ENCODE measurements around the gene SOWAHC. TPM values are rescaled to one million over a fixed set of nuclear protein-coding genes. Genes with fewer than 3 reads are reported as not detected.

Gene SOWAHC
- polyA plus RNA-seq, 1 of the 3 experiments (the other 2 are of a cell fraction) = 2.9 TPM

GRCh38 chr2:109636317-109636716 is 22.2 kb downstream of the SOWAHC start:
- 88% methylated on average over 1 of the region's 1 CpG for WGBS (ENCODE audit: low lambda C conversion rate)
- H3K27me3 ChIP-seq (ENCODE audit: insufficient read depth) = no peaks in the 10 kb centered on the region
- TF ChIP-seq CTCF (IDR thresholded peaks at IDR 0.05) (no peak), USF2 (IDR thresholded peaks at IDR 0.05; ENCODE audit: borderline replicate concordance, low read depth, low read length) (no peak), RFX5 (IDR thresholded peaks at IDR 0.05; ENCODE audit: low read length) (no peak), EZH2phosphoT487 (IDR thresholded peaks at IDR 0.05; ENCODE audit: borderline replicate concordance, low read depth) (no peak)
- no peak overlapping the region for H3K27ac ChIP-seq (ENCODE audit: low read depth in 2 of 2, low read length in 1 of 2)
- no peak overlapping the region for H3K4me2 ChIP-seq
- no peaks in the 10 kb centered on the region for H3K9me3 ChIP-seq
- H3K4me3 ChIP-seq (ENCODE audit: low read depth in 2 of 2, low read length in 1 of 2) = no peak overlapping the region
- H3K36me3 ChIP-seq (replicated peaks in 1 of 2; ENCODE audit: control insufficient read depth in 1 of 2, insufficient read depth in 2 of 2, low read length in 1 of 2) = no peaks in the 10 kb centered on the region
- H3K4me1 ChIP-seq (ENCODE audit: control insufficient read depth in 1 of 2, insufficient read depth in 2 of 2, low read depth in 1 of 2, low read length in 1 of 2) = no peaks in the 10 kb centered on the region
- no peaks in the 10 kb centered on the region for H4K20me1 ChIP-seq (ENCODE audit: insufficient read depth)
- H3K9ac ChIP-seq = no peak overlapping the region
- CTCF ChIA-PET = no interaction called here
- no peaks in the 10 kb centered on the region for H3F3A ChIP-seq (replicated peaks; ENCODE audit: insufficient read depth)
- no peak overlapping the region for H2AFZ ChIP-seq (ENCODE audit: low read depth)
- H3K9me2 ChIP-seq = no peaks in the 10 kb centered on the region
- POLR2A ChIA-PET = no interaction called here
- no peak for DNase-seq
- H3K79me2 ChIP-seq (ENCODE audit: insufficient read depth) = no peaks in the 10 kb centered on the region

GRCh38 chr2:109637749-109638570 is 23.8 kb downstream of the SOWAHC start:
- H3K4me2 ChIP-seq = no peak overlapping the region
- no peak for DNase-seq
- no peaks in the 10 kb centered on the region for H3K27me3 ChIP-seq (ENCODE audit: insufficient read depth)
- no peaks in the 10 kb centered on the region for H3K9me3 ChIP-seq
- no peaks in the 10 kb centered on the region for H4K20me1 ChIP-seq (ENCODE audit: insufficient read depth)
- WGBS (ENCODE audit: low lambda C conversion rate) = 90% methylated on average over 9 of the region's 9 CpGs
- no peaks in the 10 kb centered on the region for H3K36me3 ChIP-seq (replicated peaks in 1 of 2; ENCODE audit: control insufficient read depth in 1 of 2, insufficient read depth in 2 of 2, low read length in 1 of 2)
- no peak overlapping the region for H3K4me3 ChIP-seq (ENCODE audit: low read depth in 2 of 2, low read length in 1 of 2)
- H3F3A ChIP-seq (replicated peaks; ENCODE audit: insufficient read depth) = no peaks in the 10 kb centered on the region
- no peaks in the 10 kb centered on the region for H3K9me2 ChIP-seq
- H3K4me1 ChIP-seq (ENCODE audit: control insufficient read depth in 1 of 2, insufficient read depth in 2 of 2, low read depth in 1 of 2, low read length in 1 of 2) = no peaks in the 10 kb centered on the region
- H3K9ac ChIP-seq = no peak overlapping the region
- ChIA-PET CTCF (no interaction called here), POLR2A (no interaction called here)
- no peak overlapping the region for H3K27ac ChIP-seq (ENCODE audit: low read depth in 2 of 2, low read length in 1 of 2)
- no peak overlapping the region; the same call in 1 of the 2 replicates for H2AFZ ChIP-seq (ENCODE audit: low read depth)
- no peaks in the 10 kb centered on the region for H3K79me2 ChIP-seq (ENCODE audit: insufficient read depth)
- no peak for TF ChIP-seq FOSL2 (IDR thresholded peaks at IDR 0.05; ENCODE audit: borderline replicate concordance, low read depth)
- TF ChIP-seq JUND (IDR thresholded peaks at IDR 0.05) = no peak
- TF ChIP-seq SIN3A (IDR thresholded peaks at IDR 0.05; ENCODE audit: borderline replicate concordance, low read depth, low read length) = no peak
- no peak for TF ChIP-seq ELF1 (IDR thresholded peaks at IDR 0.05)
- TF ChIP-seq USF2 (IDR thresholded peaks at IDR 0.05; ENCODE audit: borderline replicate concordance, low read depth, low read length) = no peak
- no peak for TF ChIP-seq FOXJ3 (CRISPR knock-in tag; IDR thresholded peaks at IDR 0.05)
- TF ChIP-seq MEF2A (IDR thresholded peaks at IDR 0.05; ENCODE audit: borderline replicate concordance, low read depth) = no peak
- TF ChIP-seq ZBTB33 (IDR thresholded peaks at IDR 0.05; ENCODE audit: borderline replicate concordance, low read depth) = no peak
- TF ChIP-seq PBX3 (IDR thresholded peaks at IDR 0.05) = no peak
- no peak for TF ChIP-seq IRF3 (IDR thresholded peaks at IDR 0.05; ENCODE audit: low read depth, low read length)
- no peak for TF ChIP-seq CHD2 (IDR thresholded peaks at IDR 0.05; ENCODE audit: low read length, partially characterized antibody)
- TF ChIP-seq FOXM1 (IDR thresholded peaks at IDR 0.05; ENCODE audit: low read depth) = no peak
- no peak for TF ChIP-seq RAD21 (IDR thresholded peaks at IDR 0.05; ENCODE audit: low read length)
- no peak for TF ChIP-seq TAF1 (IDR thresholded peaks at IDR 0.05; ENCODE audit: borderline replicate concordance, low read depth, low read length)
- TF ChIP-seq TEAD4 (IDR thresholded peaks at IDR 0.05; ENCODE audit: borderline replicate concordance, insufficient read depth) = no peak
- no peak for TF ChIP-seq GATA2 (CRISPR knock-in tag; IDR thresholded peaks at IDR 0.05)
